NCI-H187 (cell line): ENCODE measurements around the gene GDI1.

ENCODE experiments used
- DNase-seq, 2 experiments: peaks; one replicate each; lab custom pipeline; 2025; lab: John Stamatoyannopoulos, UW

The GDI1 gene

DNA sequence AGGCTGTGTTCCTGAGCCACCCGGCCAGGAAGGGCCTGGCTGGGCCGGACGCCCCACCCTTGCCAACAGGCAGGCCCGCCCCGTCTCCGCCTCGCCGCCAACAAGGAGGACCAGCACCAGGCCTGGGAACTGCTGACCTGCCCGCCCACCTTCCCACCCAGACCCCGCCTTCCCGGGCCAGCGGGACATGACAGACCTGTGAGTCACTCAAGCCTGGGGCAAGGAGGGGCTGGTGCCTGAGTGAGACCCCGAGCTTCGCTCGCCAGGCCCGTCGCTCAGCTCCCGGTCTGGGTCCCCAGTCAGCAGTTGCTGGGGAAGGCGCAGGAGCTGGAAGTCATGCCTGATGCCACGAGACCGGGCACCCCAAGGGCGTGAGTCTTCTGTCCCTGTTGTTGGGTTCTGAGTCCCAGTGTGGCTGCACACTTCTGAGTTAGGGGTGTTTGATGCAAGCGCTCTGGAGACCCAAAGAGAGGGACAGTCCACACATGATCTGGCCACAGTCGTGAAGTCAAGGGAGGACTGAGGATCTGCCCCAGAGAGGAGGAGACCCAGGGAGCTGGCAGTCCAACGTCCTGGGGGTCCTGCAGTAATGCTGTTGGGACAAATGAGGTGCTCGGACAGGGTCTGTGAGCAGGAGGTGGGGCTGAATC lies 27.6 kb upstream of the GDI1 start, which contains the start of gene DNASE1L1:
Gene DNASE1L1 (minus strand): TSS at position 33 of the 650 bp plus-strand sequence. CDS start 3,686 bp downstream, outside the sequence.
- no peak for DNase-seq

DNA sequence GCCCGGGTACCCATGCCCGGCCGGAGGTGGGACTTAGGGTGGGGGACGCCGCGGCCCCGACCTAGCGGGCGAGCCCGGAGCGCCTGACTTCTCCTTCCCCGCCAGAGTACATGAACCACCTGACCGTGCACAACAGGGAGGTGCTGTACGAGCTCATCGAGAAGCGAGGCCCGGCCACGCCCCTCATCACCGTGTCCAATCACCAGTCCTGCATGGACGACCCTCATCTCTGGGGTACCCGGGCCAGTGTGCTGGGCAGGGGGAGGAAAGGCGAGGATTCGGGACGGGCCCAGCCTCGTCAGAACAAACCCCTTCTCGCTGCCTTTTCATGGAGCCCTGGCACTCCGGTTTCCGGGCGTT lies 25.0 kb upstream of the GDI1 start:
- peak; percentile 26 to 48 for DNase-seq

DNA sequence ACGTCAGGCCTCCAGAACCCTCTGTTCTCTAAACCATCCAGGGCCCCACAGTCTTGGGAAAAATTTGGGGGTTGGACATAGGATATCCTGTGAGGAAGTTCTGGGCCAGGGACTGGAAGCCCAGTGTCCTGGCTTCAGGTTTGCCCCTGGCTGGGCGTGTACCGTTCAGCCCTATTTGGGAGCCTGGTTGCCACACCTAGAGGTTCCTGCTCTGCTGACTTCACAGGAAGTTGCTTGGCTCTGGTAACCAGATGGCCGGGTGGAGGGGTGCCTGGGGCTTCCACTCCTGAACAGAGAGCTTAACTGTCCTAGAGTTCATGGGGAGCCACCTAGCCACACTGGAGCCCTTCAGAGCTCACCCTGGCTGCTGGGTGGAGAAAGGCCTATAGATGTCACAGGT lies 24.5 kb upstream of the GDI1 start:
- no peak for DNase-seq

DNA sequence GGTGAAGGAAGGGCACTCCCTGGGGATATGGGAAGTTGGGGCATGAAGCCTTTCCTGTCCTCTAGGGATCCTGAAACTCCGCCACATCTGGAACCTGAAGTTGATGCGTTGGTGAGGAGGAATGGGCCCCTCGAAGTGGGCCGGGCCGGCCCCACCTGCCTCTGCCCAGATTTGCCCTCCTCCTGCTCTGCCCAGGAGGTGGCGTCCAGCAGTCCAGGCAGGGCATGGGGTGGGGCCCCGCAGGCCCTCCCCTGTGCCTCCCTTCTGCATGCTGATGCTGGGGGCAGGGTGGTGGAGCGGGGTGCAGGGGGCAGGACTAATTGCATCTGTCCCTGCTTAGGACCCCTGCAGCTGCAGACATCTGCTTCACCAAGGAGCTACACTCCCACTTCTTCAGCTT lies 23.8 kb upstream of the GDI1 start:
- no peak for DNase-seq

DNA sequence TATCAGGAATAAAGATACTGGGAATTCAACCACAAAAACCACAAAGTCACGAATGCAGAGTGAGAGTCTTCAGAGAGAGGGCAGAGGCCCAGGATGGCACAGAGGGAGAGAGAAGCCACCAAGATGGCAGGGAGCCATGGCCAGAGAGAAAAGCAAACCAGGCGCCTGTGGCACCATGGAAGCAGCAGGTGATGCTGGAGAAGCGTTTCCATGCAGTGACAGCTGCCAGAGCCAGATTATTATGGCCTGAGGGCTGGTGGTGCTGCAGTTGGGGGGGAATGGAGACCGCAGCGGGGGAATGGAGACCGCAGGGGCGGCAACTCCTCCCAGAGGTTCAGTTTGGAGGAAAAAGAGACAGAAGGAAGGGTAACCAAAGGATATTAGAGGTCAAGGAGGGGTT lies 19.8 kb upstream of the GDI1 start:
- no peak for DNase-seq

DNA sequence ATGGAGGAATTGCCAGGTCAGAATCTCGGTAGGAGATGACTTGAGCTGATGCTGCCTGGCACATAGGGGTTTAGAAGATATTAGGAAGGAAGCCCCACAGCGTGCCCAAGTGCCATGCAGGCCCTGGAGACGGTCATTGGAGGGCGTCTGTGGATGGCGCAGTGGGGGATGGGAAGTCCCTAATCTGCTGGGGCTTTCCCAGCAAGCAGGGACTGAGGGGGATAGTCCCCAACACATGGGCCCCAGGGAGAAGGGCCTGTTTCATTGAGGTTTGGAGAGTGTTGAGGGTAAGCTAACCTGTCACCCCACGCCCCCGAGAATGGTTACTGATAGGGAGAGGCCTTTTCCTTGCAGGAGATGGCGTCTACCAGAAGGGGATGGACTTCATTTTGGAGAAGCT lies 17.8 kb upstream of the GDI1 start:
- no peak for DNase-seq

DNA sequence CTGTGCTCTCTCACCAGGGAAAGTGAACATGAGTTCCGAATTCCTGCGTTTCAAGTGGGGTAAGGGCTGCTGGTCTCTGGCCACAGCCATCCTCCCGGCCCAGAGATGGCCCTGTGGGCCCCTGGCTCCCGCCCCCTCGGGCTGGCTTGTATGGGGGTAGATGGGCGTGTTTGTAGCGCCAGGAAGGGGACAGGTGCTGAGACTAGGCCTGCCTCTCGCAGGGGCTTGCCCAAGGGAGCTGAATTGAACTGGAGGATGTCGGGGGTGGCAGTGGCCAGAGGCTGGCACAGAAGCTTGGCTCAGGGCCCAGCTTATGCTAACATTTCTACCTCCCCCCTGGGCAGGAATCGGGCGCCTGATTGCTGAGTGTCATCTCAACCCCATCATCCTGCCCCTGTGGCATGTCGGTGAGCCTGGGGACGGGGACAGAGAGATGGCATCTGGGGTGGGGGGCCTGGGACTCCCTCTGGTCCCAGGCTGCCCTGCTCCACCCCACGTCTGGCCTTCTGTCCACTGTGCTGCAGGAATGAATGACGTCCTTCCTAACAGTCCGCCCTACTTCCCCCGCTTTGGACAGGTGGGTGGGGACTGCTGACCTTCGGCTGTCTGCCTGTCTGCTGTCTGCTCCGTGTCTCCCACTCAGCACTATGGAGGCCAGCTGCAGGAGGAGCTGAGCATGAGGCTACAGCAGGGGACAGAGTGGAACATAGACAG lies 17.1 kb upstream of the GDI1 start:
- DNase-seq = no peak

DNA sequence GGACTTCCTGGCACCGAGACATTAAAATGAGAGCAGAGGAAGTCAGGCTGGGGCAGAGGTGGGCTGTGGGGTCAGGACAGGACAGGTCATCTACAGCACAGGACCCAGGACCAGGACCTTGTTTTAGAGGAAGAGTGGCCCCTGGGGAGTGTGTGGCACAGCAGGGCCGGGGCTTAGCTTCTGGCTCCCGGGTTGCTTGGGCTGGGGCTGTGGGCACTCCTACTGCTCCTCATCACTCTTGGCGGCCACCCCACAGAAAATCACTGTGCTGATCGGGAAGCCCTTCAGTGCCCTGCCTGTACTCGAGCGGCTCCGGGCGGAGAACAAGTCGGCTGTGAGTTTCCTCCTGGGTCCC lies 16.6 kb upstream of the GDI1 start:
- DNase-seq = no peak

DNA sequence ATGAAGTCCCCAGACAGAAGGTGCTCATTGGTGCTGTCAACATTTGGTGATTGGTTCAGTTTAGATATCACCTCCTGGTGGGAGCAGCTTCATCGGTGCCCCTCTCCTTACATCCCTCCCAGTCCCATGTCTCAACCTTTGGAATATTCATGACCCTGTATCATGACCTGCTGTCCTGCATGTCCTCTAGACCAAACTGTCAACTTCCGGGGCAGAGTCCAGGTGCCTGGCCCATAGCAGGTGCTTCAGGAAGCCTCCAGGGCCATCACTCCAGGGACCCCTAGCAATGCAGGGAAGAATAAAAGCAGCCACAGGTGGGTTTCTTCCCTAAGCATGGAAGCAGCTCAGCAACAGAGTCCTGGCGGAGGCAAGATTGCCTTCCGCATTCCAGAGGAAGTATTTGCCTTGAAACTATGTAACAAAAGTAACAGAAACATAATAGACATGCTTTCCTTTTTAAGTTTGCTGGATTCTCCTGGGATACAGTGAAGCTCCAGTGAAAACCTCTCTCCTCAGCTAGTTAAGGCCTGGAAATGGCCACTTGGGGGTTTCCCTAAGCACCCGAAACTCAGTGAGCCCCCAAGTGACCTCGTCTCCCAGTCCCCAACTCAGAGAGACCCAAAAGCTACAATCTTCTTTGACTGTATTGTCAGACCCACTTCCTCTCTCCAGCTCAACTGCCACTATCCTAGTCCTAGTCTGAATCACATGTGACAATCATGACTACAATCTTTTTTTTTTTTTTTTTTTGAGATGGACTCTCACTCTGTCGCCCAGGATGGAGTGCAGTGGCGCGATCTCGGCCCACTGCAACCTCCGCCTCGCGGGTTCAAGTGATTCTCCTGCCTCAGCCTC lies 9.8 kb upstream of the GDI1 start:
- no peak for DNase-seq

DNA sequence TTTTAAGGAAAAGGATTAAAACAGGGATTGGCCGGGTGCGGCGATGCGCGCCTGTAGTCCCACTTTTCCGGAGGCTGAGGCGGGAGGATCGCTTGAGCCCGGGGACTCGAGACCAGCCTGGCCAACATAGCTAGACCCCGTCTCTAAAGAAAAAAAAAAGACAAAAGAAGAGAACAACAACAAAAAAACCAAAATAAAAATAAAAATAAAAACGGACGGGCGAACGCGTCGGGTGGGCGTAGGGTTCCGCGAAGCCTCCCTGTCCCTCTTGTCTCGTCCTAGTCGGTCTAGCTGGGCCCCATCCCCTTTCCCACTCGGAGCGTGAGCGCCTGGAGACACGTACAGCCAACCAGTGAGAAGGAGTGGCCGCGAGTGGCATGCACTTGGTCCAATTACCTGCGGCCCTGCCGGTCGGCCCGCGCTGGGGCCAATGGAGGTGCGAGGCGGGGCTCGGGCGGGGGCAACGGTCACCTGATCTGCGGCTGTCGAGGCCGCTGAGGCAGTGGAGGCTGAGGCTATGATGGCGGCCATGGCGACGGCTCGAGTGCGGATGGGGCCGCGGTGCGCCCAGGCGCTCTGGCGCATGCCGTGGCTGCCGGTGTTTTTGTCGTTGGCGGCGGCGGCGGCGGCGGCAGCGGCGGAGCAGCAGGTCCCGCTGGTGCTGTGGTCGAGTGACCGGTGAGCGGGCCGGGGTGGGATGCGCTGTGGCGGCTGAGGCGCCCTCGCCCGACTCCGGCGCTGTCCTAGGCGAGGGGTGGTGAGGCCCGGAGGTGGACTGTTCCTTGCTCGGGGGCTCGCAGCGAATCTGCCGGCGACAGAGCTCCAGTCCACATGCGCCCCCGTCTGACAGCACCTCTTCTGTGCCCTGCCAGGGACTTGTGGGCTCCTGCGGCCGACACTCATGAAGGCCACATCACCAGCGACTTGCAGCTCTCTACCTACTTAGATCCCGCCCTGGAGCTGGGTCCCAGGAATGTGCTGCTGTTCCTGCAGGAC lies 8.5 kb upstream of the GDI1 start, which contains the start of gene ATP6AP1:
Gene ATP6AP1 (plus strand): TSS at position 502 of the 996 bp plus-strand sequence. CDS start 16 bp downstream, at position 518.
- peak; percentile 93 to 98 for DNase-seq

DNA sequence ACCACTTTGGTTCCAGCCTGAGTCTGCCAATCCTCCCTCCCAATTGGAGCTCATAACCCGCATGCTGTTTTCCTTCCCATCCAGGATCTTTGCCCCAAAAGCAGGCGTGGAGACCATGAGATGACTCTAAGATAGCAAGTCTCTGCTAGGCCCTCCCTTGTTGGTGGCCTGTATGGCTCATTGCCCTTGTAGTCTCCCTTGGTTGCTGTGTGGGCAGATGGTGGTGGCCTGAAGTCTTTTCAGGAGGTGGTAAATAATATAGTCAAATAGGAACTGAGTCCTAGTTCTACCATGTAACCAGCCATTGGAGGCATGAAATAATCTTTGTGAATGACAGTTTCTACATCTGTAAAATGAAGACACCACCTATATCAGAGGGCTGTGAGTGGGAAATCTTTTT lies 7.2 kb upstream of the GDI1 start:
- no peak for DNase-seq

DNA sequence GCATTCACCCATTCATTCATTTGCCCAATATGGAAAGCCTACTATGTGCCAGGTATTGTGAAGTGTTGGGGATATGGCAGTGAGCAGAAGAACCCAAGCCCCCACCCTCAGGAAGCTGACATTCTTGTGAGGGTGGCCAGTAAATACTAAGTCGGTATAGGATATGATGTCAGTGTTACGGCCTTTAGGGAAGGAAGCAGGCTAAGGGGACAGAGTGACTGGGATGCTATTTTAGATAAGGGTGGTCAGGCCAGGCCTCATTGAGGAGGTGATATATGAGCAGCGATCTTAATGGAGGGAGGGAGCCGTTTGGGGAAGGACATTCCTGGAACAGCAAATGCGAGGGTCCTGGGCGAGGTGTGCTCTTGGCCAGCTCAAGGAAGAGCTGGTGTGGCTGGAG lies 6.5 kb upstream of the GDI1 start:
- no peak for DNase-seq

DNA sequence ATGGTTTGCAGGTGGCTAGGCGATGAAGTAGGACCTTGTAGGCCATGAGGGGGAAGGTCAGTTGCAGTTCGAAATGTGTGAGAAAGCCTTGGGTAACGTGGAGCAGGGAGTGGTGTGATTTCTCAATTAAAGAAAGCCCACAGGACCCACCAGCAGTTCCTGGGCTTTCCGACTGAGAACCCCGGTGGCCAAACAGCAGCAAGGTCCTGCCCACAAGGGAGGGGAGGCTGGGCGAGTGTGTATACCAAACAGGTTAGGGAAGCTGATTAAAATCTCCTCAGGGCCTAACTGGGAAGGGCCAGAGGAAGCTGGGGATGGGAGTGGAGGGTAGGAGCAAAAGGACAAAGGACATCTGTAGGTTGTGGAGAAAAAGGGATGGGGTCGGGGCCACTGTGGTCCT lies 6.0 kb upstream of the GDI1 start:
- DNase-seq = no peak

DNA sequence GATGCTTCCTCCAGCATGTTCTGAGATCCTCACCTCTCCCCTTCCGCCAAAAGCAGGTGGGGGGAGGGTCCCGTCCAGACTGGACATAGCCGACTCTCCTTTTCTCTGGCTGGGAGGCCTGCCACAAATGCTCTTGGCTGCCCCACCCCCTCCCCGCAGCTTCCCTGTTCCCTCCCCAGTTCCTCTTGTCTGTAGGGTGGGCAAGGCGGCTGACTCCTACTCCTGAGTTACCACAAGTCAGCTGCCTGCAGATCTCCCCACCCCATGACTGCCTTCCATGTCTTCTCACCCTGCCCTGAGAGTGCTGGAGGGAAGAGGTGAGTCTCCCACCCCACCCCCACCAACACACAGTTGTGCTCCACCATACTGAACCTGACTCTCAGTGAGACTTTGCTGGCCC lies 5.6 kb upstream of the GDI1 start:
- DNase-seq = no peak

DNA sequence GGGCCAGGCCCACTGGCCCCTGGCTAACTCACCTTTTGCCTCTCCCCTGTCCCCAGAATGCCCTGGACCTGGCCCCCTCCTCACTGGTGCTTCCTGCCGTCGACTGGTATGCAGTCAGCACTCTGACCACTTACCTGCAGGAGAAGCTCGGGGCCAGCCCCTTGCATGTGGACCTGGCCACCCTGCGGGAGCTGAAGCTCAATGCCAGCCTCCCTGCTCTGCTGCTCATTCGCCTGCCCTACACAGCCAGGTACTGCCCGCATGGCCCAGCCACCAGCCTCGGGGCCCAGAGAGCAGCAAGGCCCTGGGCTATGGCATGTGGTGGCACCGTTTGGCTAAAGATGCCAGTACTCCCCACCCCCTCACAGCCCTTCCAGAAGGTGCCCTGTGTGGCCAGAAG lies 4.7 kb upstream of the GDI1 start:
- DNase-seq = no peak

DNA sequence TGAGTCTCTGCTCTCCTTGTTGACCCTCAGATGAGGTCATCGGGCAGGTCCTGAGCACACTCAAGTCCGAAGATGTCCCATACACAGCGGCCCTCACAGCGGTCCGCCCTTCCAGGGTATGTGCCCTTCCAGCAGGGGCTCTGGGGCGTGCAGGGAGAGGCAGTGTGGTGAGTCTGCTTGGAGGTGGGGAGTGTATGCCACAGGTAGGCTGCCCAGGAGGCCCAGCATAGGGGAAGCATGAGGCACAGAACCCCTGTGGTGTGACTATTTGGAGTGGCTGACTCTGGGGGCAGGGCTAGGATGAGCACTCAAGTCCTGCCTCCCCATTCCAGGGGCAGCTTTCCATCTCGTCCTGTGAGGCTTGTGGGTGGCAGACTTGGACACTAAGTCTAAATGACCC lies 3.3 kb upstream of the GDI1 start:
- DNase-seq = no peak

DNA sequence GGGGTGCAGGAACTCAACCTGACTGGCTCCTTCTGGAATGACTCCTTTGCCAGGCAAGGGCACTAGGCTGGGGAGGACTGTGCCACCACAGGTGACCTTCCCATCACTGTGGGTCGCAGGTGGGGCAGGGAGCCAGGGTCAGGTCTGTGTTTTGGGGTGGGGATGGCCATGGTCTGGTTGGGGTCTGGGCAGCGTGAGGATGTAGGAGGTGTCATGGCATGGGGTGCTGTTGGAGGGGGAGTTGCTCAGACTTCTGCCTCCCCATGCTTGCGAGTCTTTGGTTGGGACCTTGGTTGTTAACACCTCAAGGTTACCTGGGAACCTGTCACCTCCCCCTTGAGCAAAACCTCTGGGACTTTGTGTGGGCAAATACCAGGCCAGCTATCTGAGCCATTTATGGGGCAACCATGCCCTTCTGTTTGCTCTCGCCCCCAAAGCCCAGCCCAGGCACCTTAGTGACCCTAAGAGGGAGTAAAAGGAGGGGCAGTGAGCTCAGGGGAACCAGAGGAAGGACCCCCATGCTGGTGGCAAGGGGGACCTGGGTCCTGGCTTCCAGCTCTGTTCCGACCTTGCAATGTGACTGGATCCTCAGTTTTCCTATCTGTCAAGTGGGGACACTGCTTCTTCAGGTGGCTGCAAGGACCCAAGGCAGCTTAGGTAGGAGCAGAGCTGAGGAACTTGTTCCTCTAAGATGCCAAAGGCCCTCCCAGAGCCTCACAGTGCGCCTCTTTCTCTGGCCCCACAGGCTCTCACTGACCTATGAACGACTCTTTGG lies 2.4 kb upstream of the GDI1 start:
- no peak for DNase-seq

DNA sequence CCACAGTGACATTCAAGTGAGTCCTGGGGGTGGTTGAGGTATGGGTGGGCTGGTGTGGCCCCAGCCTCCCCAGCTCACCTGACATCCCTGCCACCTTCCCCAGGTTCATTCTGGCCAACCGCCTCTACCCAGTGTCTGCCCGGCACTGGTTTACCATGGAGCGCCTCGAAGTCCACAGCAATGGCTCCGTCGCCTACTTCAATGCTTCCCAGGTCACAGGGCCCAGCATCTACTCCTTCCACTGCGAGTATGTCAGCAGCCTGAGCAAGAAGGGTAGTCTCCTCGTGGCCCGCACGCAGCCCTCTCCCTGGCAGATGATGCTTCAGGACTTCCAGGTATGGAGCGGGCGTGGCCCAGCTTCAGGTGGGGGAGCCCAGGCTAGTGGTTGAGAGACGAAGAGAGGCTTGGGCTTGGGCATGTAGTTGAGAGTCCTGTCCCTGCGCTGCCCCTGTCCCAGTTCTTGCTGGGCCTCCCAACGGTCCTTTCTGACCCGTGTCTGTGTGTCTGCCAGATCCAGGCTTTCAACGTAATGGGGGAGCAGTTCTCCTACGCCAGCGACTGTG lies 1.7 kb upstream of the GDI1 start:
- no peak for DNase-seq

DNA sequence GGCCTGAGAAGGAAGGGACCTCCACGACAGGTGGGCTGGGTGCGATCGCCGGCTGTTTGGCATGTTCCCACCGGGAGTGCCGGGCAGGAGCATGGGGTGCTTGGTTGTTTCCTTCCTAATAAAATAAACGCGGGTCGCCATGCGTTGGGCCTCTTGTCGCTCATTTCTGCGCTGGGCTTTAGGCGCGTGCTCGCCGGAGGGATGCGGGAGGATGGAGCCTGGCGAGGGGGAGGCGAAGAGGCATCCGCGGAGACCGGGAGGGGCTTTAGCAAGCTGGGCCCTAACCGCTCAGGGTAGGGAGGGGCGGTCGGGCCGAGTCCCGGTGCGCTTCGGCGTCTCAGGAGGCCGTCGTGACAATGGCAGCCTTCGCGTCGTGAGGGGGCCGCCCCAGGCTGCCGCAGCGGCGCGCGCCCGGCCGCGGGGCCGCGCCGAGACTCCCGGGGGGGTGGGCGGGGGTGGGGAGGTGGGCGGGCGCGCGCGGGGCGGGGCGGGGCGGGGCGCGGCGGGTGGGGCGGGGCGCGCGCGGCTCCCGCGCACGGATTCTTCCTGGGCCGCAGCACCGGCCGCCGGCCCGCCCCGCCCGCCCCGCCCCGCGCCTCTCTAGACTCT lies 476 bp upstream of the GDI1 start:
- peak; percentile 32 to 43 for DNase-seq
